HEK293 (cell line): ENCODE measurements around the gene CXADR.

Experiments used
- CTCF ChIA-PET: fragments of 350-600 bp; formaldehyde crosslinking; extraction: SDS; loops from one replicate; lab custom pipeline; 2021; ENCODE audit warnings: antibody characterized with exemption; lab: Yijun Ruan, JAX
- POLR2A ChIA-PET: fragments of 300-600 bp; formaldehyde crosslinking; extraction: SDS; loops from one replicate; lab custom pipeline; 2020; ENCODE audit warnings: antibody characterized with exemption, inconsistent platforms; lab: Yijun Ruan, JAX
- H3K27ac ChIP-seq: fragments of 200-500 bp; sonication (Bioruptor generic); 2 replicates; pipeline ENCODE4 v1.5.1; 2014; ENCODE audit warnings: low read depth, low read length, control low read depth, inconsistent platforms; ENCODE audit errors: extremely low read depth
- H3K36me3 ChIP-seq, 2 experiments: fragments of 200-500 bp in 1 of 2; sonication (Bioruptor generic) in 1 of 2; 1 replicate in 1 of 2; 2 replicates in 1 of 2; pipeline ENCODE4 v1.5.1; 2014 to 2017; ENCODE audit warnings: inconsistent platforms in 2 of 2, low read length in 2 of 2; ENCODE audit not compliant: control insufficient read depth in 2 of 2, insufficient read depth in 1 of 2
- H3K4me1 ChIP-seq: fragments of 200-500 bp; sonication (Bioruptor generic); 2 replicates; pipeline ENCODE4 v1.5.1; 2014; ENCODE audit warnings: mild to moderate bottlenecking, low read length, inconsistent platforms; ENCODE audit not compliant: control insufficient read depth, insufficient read depth
- H3K4me3 ChIP-seq: 2 replicates; pipeline ENCODE4 v1.5.1; 2011; ENCODE audit warnings: low read depth, mild to moderate bottlenecking, control low read depth, low read length, moderate library complexity
- H3K9me3 ChIP-seq: fragments of 200-500 bp; sonication (Bioruptor generic); 2 replicates; pipeline ENCODE4 v1.5.1; 2014; ENCODE audit warnings: low read depth, low read length, inconsistent platforms; ENCODE audit not compliant: control insufficient read depth, insufficient read depth
- FEZF1 ChIP-seq: fragments of 450-650 bp; formaldehyde crosslinking; IDR thresholded peaks from 2 replicates; pipeline ENCODE4 v1.5.1; 2016; ENCODE audit warnings: missing biosample characterization, missing genetic modification characterization
- IKZF3 ChIP-seq: fragments of 450-650 bp; IDR thresholded peaks from 2 replicates; pipeline ENCODE4 v1.5.0; 2018; ENCODE audit warnings: missing biosample characterization, mild to moderate bottlenecking, missing genetic modification characterization, moderate library complexity
- KLF1 ChIP-seq: fragments of 450-650 bp; formaldehyde crosslinking; IDR thresholded peaks from 2 replicates; pipeline ENCODE4 v1.5.1; 2016; ENCODE audit warnings: missing biosample characterization, missing genetic modification characterization
- SETDB1 ChIP-seq: IDR thresholded peaks from one replicate; pipeline ENCODE4 v1.6.1; 2017; ENCODE audit warnings: mild to moderate bottlenecking, low read length, moderate library complexity, mixed read lengths; ENCODE audit not compliant: insufficient read length
- SP3 ChIP-seq: fragments of 450-650 bp; formaldehyde crosslinking; IDR thresholded peaks from 2 replicates; pipeline ENCODE4 v1.5.1; 2016; ENCODE audit warnings: missing biosample characterization, missing genetic modification characterization
- WT1 ChIP-seq: fragments of 450-650 bp; formaldehyde crosslinking; IDR thresholded peaks from 2 replicates; pipeline ENCODE4 v1.5.1; 2016; ENCODE audit warnings: missing biosample characterization, missing genetic modification characterization
- ZBTB1 ChIP-seq: fragments of 450-650 bp; formaldehyde crosslinking; IDR thresholded peaks from 2 replicates; pipeline ENCODE4 v1.5.1; 2016; ENCODE audit warnings: missing biosample characterization, missing genetic modification characterization
- ZNF114 ChIP-seq: fragments of 450-650 bp; formaldehyde crosslinking; IDR thresholded peaks from 2 replicates; pipeline ENCODE4 v1.5.0; 2017; ENCODE audit warnings: missing biosample characterization, missing genetic modification characterization
- ZNF132 ChIP-seq: fragments of 450-650 bp; formaldehyde crosslinking; IDR thresholded peaks from 2 replicates; pipeline ENCODE4 v1.5.1; 2017; ENCODE audit warnings: missing biosample characterization, missing genetic modification characterization, borderline replicate concordance
- ZNF2 ChIP-seq: fragments of 450-650 bp; formaldehyde crosslinking; IDR thresholded peaks from 2 replicates; pipeline ENCODE4 v1.5.1; 2016; ENCODE audit warnings: missing biosample characterization, missing genetic modification characterization
- ZNF202 ChIP-seq: fragments of 450-650 bp; formaldehyde crosslinking; IDR thresholded peaks from 2 replicates; pipeline ENCODE4 v1.5.1; 2016; ENCODE audit warnings: missing biosample characterization, missing genetic modification characterization, borderline replicate concordance
- ZNF221 ChIP-seq: fragments of 450-650 bp; formaldehyde crosslinking; IDR thresholded peaks from 2 replicates; pipeline ENCODE4 v1.5.1; 2017; ENCODE audit warnings: missing biosample characterization, missing genetic modification characterization, borderline replicate concordance
- ZNF302 ChIP-seq: fragments of 450-650 bp; formaldehyde crosslinking; IDR thresholded peaks from 2 replicates; pipeline ENCODE4 v1.5.1; 2016; ENCODE audit warnings: missing biosample characterization, missing genetic modification characterization, low read depth
- ZNF473 ChIP-seq: fragments of 450-650 bp; formaldehyde crosslinking; IDR thresholded peaks from 2 replicates; pipeline ENCODE4 v1.5.1; 2017; ENCODE audit warnings: missing biosample characterization, missing genetic modification characterization
- ZNF488 ChIP-seq: fragments of 450-650 bp; formaldehyde crosslinking; IDR thresholded peaks from 2 replicates; pipeline ENCODE4 v1.5.1; 2016; ENCODE audit warnings: missing biosample characterization, missing genetic modification characterization
- ZNF518A ChIP-seq: fragments of 450-650 bp; formaldehyde crosslinking; conservative IDR thresholded peaks from 2 replicates; pipeline ENCODE4 v1.5.1; 2016; ENCODE audit warnings: low read depth, missing biosample characterization, missing genetic modification characterization
- ZNF561 ChIP-seq: fragments of 450-650 bp; IDR thresholded peaks from 2 replicates; pipeline ENCODE4 v1.5.1; 2018; ENCODE audit warnings: missing biosample characterization, missing genetic modification characterization, borderline replicate concordance
- ZNF639 ChIP-seq: fragments of 450-650 bp; formaldehyde crosslinking; IDR thresholded peaks from 2 replicates; pipeline ENCODE4 v1.5.1; 2016; ENCODE audit warnings: missing biosample characterization, missing genetic modification characterization
- ZNF658 ChIP-seq: fragments of 450-650 bp; formaldehyde crosslinking; IDR thresholded peaks from 2 replicates; pipeline ENCODE4; 2016; ENCODE audit warnings: missing biosample characterization, missing genetic modification characterization
- ZNF768 ChIP-seq: fragments of 450-650 bp; formaldehyde crosslinking; IDR thresholded peaks from 2 replicates; pipeline ENCODE4 v1.5.1; 2018; ENCODE audit warnings: missing biosample characterization, mild to moderate bottlenecking, missing genetic modification characterization
- ZNF785 ChIP-seq: fragments of 450-650 bp; formaldehyde crosslinking; IDR thresholded peaks from 2 replicates; pipeline ENCODE4 v1.5.1; 2016; ENCODE audit warnings: missing biosample characterization, missing genetic modification characterization
- ZXDB ChIP-seq: fragments of 450-650 bp; formaldehyde crosslinking; IDR thresholded peaks from 2 replicates; pipeline ENCODE4 v1.5.1; 2016; ENCODE audit warnings: missing biosample characterization, missing genetic modification characterization

CXADR gene

GRCh38 chr21:17539323-17539722 lies 26.5 kb downstream of the CXADR start (continued):
- no peak for TF ChIP-seq ZNF114 (tag by site-specific recombination)
- no peak for TF ChIP-seq KLF1 (tag by site-specific recombination)
- no peak for TF ChIP-seq ZNF2 (tag by site-specific recombination)
- TF ChIP-seq, all 188 proteins: peak for 0

- no peak overlapping the region for H3K27ac ChIP-seq
- no peaks in the 10 kb centered on the region for H3K9me3 ChIP-seq
- H3K36me3 ChIP-seq, result peaks cover 0 to 14% of the 10 kb centered on the region in 2 experiments; a peak in 1 of 3 replicates
- TF ChIP-seq ZNF132, result no peak
- peak; percentile 33 for TF ChIP-seq SETDB1
- ChIA-PET POLR2A (no interaction called here), CTCF (interaction anchor here (0.6 kb wide), 1 partner anchor 29 kb away, joined by 6 read pairs; no protein-coding TSS in a partner anchor)
- no peak overlapping the region for H3K4me3 ChIP-seq
- peaks cover 32% of the 10 kb centered on the region for H3K4me1 ChIP-seq
These were observed 27.0 kb downstream of the CXADR start for GRCh38 chr21:17539743-17540341.

GRCh38 chr21:17540530-17540929 lies 27.7 kb downstream of the CXADR start:
- no peaks in the 10 kb centered on the region for H3K9me3 ChIP-seq
- no peak for TF ChIP-seq ZNF488 (tag by site-specific recombination)
- TF ChIP-seq ZNF518A (tag by site-specific recombination), result no peak
- no peak for TF ChIP-seq ZNF202 (tag by site-specific recombination)
- no peak for TF ChIP-seq ZNF2 (tag by site-specific recombination)
- TF ChIP-seq ZNF221, result no peak
- TF ChIP-seq ZNF561, result no peak
- H3K4me1 ChIP-seq, result peaks cover 32% of the 10 kb centered on the region
- ChIA-PET CTCF (no interaction called here), POLR2A (no interaction called here)
- no peak overlapping the region for H3K4me3 ChIP-seq
- peaks cover 0 to 8% of the 10 kb centered on the region in 2 experiments; a peak in 1 of 3 replicates for H3K36me3 ChIP-seq
- H3K27ac ChIP-seq, result no peak overlapping the region

GRCh38 chr21:17542371-17543011 lies 29.6 kb downstream of the CXADR start:
- Histone ChIP-seq H3K4me1 (peaks cover 20% of the 10 kb centered on the region), H3K27ac (no peak overlapping the region; the same call in 1 of the 2 replicates), H3K4me3 (no peak overlapping the region), H3K36me3 (peaks cover 0 to 5% of the 10 kb centered on the region in 2 experiments; a peak in 2 of 3 replicates), H3K9me3 (no peaks in the 10 kb centered on the region)
- CTCF ChIA-PET, result interaction anchor here (0.9 to 1.2 kb wide), 3 partner anchors 12 to 156 kb away, joined by 4 to 14 read pairs (median 5); no protein-coding TSS in a partner anchor
- POLR2A ChIA-PET, result interaction anchor here (0.8 to 1.7 kb wide), 4 partner anchors 12 to 31 kb away, joined by 3 to 7 read pairs (median 4); partner anchors contain the start of gene CXADR
- TF ChIP-seq ZNF473 (tag by site-specific recombination) (no peak), WT1 (tag by site-specific recombination) (peak; percentile 75; the same call in 1 of the 2 replicates), ZNF768 (tag by site-specific recombination) (no peak), ZNF658 (tag by site-specific recombination) (no peak), ZNF639 (tag by site-specific recombination) (peak; percentile 85; the same call in 1 of the 2 replicates), ZNF785 (tag by site-specific recombination) (no peak), ZXDB (tag by site-specific recombination) (peak; percentile 49; the same call in 1 of the 2 replicates), ZNF302 (tag by site-specific recombination) (no peak), SP3 (tag by site-specific recombination) (no peak), IKZF3 (tag by site-specific recombination) (no peak; the same call in 1 of the 2 replicates), FEZF1 (tag by site-specific recombination) (peak; percentile 98), ZBTB1 (tag by site-specific recombination) (no peak)
